ENCODE results near the gene NRP2.

The NRP2 gene

GRCh38 chr2:205682239-205682970, at the start of gene NRP2:
TSS of gene NRP2 (plus strand) at chr2:205682501. CDS start at chr2:205683291, 790 bp downstream.
- peak in 1 of 3 donors; percentile 49 for DNase-seq (ENCODE audit: low read depth in 3 of 3)

- DNase-seq (ENCODE audit: low read depth in 3 of 3): no peak
These were observed 48.3 kb upstream of the NRP2 start for GRCh38 chr2:205633994-205634393.

GRCh38 chr2:205636549-205637319, 45.6 kb upstream of the NRP2 start:
- DNase-seq (ENCODE audit: low read depth in 3 of 3): no peak

- no peak for DNase-seq (ENCODE audit: low read depth in 3 of 3)
These were observed 45.0 kb upstream of the NRP2 start for GRCh38 chr2:205637320-205637602.

GRCh38 chr2:205637779-205638503, 44.4 kb upstream of the NRP2 start:
- DNase-seq (ENCODE audit: low read depth in 3 of 3): no peak

- no peak for DNase-seq (ENCODE audit: low read depth in 3 of 3)
These were observed 41.6 kb upstream of the NRP2 start for GRCh38 chr2:205640716-205641115.

- no peak for DNase-seq (ENCODE audit: low read depth in 3 of 3)
These were observed 39.5 kb upstream of the NRP2 start for GRCh38 chr2:205642599-205643356.

GRCh38 chr2:205643391-205643885, 38.9 kb upstream of the NRP2 start:
- no peak for DNase-seq (ENCODE audit: low read depth in 3 of 3)

GRCh38 chr2:205644018-205644417, 38.3 kb upstream of the NRP2 start:
- no peak for DNase-seq (ENCODE audit: low read depth in 3 of 3)

- no peak for DNase-seq (ENCODE audit: low read depth in 3 of 3)
These were observed 35.6 kb upstream of the NRP2 start for GRCh38 chr2:205646680-205647079.

- no peak for DNase-seq (ENCODE audit: low read depth in 3 of 3)
These were observed 31.9 kb upstream of the NRP2 start for GRCh38 chr2:205650450-205650849.

- no peak for DNase-seq (ENCODE audit: low read depth in 3 of 3)
These were observed 31.4 kb upstream of the NRP2 start for GRCh38 chr2:205650931-205651330.

- no peak for DNase-seq (ENCODE audit: low read depth in 3 of 3)
These were observed 30.6 kb upstream of the NRP2 start for GRCh38 chr2:205651719-205652118.

GRCh38 chr2:205654878-205655605, 27.3 kb upstream of the NRP2 start:
- DNase-seq (ENCODE audit: low read depth in 3 of 3): no peak

GRCh38 chr2:205655779-205656456, 26.4 kb upstream of the NRP2 start:
- DNase-seq (ENCODE audit: low read depth in 3 of 3): no peak

- no peak for DNase-seq (ENCODE audit: low read depth in 3 of 3)
These were observed 25.8 kb upstream of the NRP2 start for GRCh38 chr2:205656461-205656860.

- no peak for DNase-seq (ENCODE audit: low read depth in 3 of 3)
These were observed 25.4 kb upstream of the NRP2 start for GRCh38 chr2:205656941-205657340.

GRCh38 chr2:205657579-205657978, 24.7 kb upstream of the NRP2 start:
- no peak for DNase-seq (ENCODE audit: low read depth in 3 of 3)

GRCh38 chr2:205658068-205658467, 24.2 kb upstream of the NRP2 start:
- no peak for DNase-seq (ENCODE audit: low read depth in 3 of 3)

GRCh38 chr2:205658572-205658971, 23.7 kb upstream of the NRP2 start:
- no peak for DNase-seq (ENCODE audit: low read depth in 3 of 3)

GRCh38 chr2:205659922-205660321, 22.4 kb upstream of the NRP2 start:
- DNase-seq (ENCODE audit: low read depth in 3 of 3): no peak

Data from stimulated activated CD4-positive, alpha-beta T cell treated with anti-CD3 and anti-CD28 coated beads, TNF-alpha, amount 100 ng/mL, for 48 hours (primary cell).